ENCODE results near the gene SAMD4B.

DNA sequence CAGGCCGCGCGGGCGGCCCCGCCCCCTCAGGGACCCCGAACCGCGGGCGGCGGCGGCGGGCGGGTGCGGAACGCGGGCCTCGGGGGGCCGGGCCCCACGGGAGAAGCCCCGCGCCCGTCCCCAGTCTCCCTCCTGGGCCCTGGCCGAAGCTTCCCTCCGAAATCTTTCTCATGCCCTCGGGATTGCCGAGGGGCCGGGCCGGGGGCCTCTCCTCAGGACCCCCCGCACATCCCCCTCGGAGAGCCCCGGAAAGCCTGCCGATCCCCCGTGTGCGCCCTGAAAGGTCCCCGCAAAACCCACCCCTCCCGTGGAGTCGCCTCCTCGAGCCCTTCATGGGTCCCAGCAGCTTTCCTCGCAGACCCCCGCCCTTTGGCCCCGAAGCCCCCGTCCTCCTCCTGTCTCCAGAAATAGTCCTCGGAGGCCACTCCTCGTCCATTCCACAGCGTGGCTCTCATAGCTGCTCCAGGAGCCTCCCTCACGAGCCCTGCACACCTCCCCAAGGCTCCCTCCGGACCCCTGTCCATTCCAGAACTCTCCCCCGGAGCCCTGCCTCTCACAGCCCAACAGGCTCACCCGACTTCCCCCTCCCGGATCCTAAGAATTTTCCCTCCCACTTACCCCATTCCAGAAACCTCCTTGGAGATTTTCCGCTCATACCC lies 555 bp downstream of the SAMD4B start:
- no peak for TF ChIP-seq BRCA1 (IDR thresholded peaks at IDR 0.05; ENCODE audit: low read depth, low read length)
- no peak for TF ChIP-seq CTCF (IDR thresholded peaks at IDR 0.05; ENCODE audit: control extremely low read depth in 1 of 3, insufficient read depth in 1 of 3, low read depth in 1 of 3, low read length in 3 of 3)
- no peak for TF ChIP-seq RAD21 (IDR thresholded peaks at IDR 0.05 in 1 of 2, conservative IDR thresholded peaks at IDR 0.05 in 1 of 2; ENCODE audit: low read depth in 2 of 2, low read length in 2 of 2)
- no peak for TF ChIP-seq EZH2 (IDR thresholded peaks at IDR 0.05; ENCODE audit: low read depth, low read length, severe bottlenecking)
- no peak for TF ChIP-seq MAX (IDR thresholded peaks at IDR 0.05)
- TF ChIP-seq TBP (IDR thresholded peaks at IDR 0.05; ENCODE audit: low read depth, low read length) = no peak
- no peak for TF ChIP-seq ZNF274 (IDR thresholded peaks at IDR 0.05; ENCODE audit: borderline replicate concordance, extremely low read depth, low read length)
- TF ChIP-seq JUND (IDR thresholded peaks at IDR 0.05; ENCODE audit: low read length) = no peak
- TF ChIP-seq CREB1 (IDR thresholded peaks at IDR 0.05) = no peak

Data from H1 (cell line).